Heart left ventricle (tissue), 16 donors: Measurements from ENCODE around the gene SLC32A1. TPM values are rescaled to one million over a fixed set of nuclear protein-coding genes. Genes with fewer than 3 reads are reported as not detected.

Source experiments
- ATAC-seq, 4 donors: fragments of 200-7000 bp; cut with Tn5 transposase; one replicate each; pipeline ENCODE4 v1.9.1; 2020 to 2022; ENCODE audit warnings: moderate library complexity in 4 of 4, mild to moderate bottlenecking in 3 of 4, moderate number of reproducible peaks in 1 of 4
- DNase-seq, 5 donors: peaks; one replicate each; pipeline ENCODE4 v3.0.0-alpha.2; 2020
- H3K27ac ChIP-seq, 12 donors: fragments of 200-600 bp; sonication (generic) in 4 of 12; one replicate each; pipeline versions ENCODE4 v1.5.0 to v1.8.0; 2016 to 2022; ENCODE audit warnings: mild to moderate bottlenecking in 2 of 12
- H3K27me3 ChIP-seq, 9 donors: fragments of 200-600 bp; sonication (generic) in 2 of 9; one replicate each; pipeline versions ENCODE4 v1.5.1 to v1.8.0; 2016 to 2022; ENCODE audit warnings: mild to moderate bottlenecking in 3 of 9
- H3K36me3 ChIP-seq, 9 donors: fragments of 200-600 bp; sonication (generic) in 2 of 9; one replicate each; pipeline versions ENCODE4 v1.5.0 to v1.8.0; 2018 to 2022; ENCODE audit warnings: mild to moderate bottlenecking in 2 of 9
- H3K4me1 ChIP-seq, 12 donors: fragments of 200-600 bp; sonication (generic) in 4 of 12; one replicate each; pipeline versions ENCODE4 v1.5.0 to v1.8.0; 2016 to 2022; ENCODE audit warnings: mild to moderate bottlenecking in 3 of 12
- H3K4me3 ChIP-seq, 12 donors: fragments of 200-600 bp; sonication (generic) in 4 of 12; one replicate each; pipeline versions ENCODE4 v1.5.0 to v1.8.0; 2017 to 2022; ENCODE audit warnings: mild to moderate bottlenecking in 9 of 12, moderate library complexity in 4 of 12
- H3K9me3 ChIP-seq, 12 donors: fragments of 200-600 bp; sonication (generic) in 4 of 12; one replicate each; pipeline versions ENCODE4 v1.5.0 to v1.8.0; 2016 to 2022; ENCODE audit warnings: mild to moderate bottlenecking in 1 of 12
- CTCF ChIP-seq, 12 donors: fragments of 200-600 bp; sonication (generic) in 4 of 12; IDR thresholded peaks; one replicate each; pipeline versions ENCODE4 v1.5.0 to v1.8.0; 2018 to 2022; ENCODE audit warnings: antibody characterized with exemption in 12 of 12, mild to moderate bottlenecking in 5 of 12
- POLR2A ChIP-seq, 2 donors: fragments of 450-650 bp; IDR thresholded peaks; one replicate each; pipeline ENCODE4 v1.6.1; 2017; ENCODE audit warnings: antibody characterized with exemption in 2 of 2, mild to moderate bottlenecking in 2 of 2, moderate library complexity in 2 of 2
- WGBS, 4 donors: extraction: QIAGEN DNeasy Blood & Tissue Kit in 2 of 4; methylation state at CpG; one replicate each; pipeline versions ENCODE4 v1.1.5 to v1.1.7; 2013 to 2018; 5-methylcytosine and 5-hydroxymethylcytosine counted together
- intact Hi-C, 10 donors: fragments of 100-400 bp; cut with DNase I; formaldehyde crosslinking; loops; one replicate each; pipeline versions ENCODE4 v1.11.1 to v1.14.2; 2022
- polyA plus RNA-seq, 2 donors: library from polyadenylated mRNA; stranded (reverse); fragments of 200-250 nt; gene quantifications; one replicate each; pipeline ENCODE4 v1.2.3, GENCODE V29; 2013
- total RNA-seq, 9 donors: library from RNA; depleted of rRNA in 2 of 9; stranded (reverse); fragments of >200 nt in 2 of 9; fragmentation: NEBNext Ultra II Directional in 3 of 9; extraction: Animal tissue kit (Norgen Biotek cat#: 25700) in 3 of 9; gene quantifications; one replicate each; pipeline versions ENCODE4 v1.1.0 to v1.2.4, GENCODE V29; 2016 to 2023
- donor health status: ischemic (EF 13 %, LVEDD 7.1; RV severe dilation, severe dysfunction).
- donor health status: healthy with polysubstance abuse.
- donor health status: DM: no; HTN: yes; CAD: no.
- donor health status: DM: no; HTN: no; CAD: no.
- donor health status: ischemic (EF 25% LVEDD 6.9; RV normal size, moderate dysfunction).
- donor health status: ischemic (EF 25% LVEDD 5.7; RV mildly dilated, moderate dysfunction).
- donor health status: healthy.
- donor health status: DM: yes; HTN: yes; CAD: no.
- donor health status: ischemic (EF 35%, LVEDD 5.7; RV mildly dilated, moderate dysfunction).
- donor health status: nonischemic (EF 11% LVEDD 7.7; RV severe dilation, severe dysfunction).
- donor health status: DM: yes; HTN: yes; CAD: no.
- donor health status: PGD.
- donor health status: ischemic (EF 29% LVEDD 5.4; RV normal size, mild dysfunction).
- donor health status: nonischemic (EF 23%, LVEDD 6.1; RV moderate dilation, normal function).

SLC32A1 gene
- total and polyA plus RNA-seq, 11 donors = not detected

GRCh38 chr20:38680500-38681306 lies 43.6 kb upstream of the SLC32A1 start:
- Histone ChIP-seq H3K36me3 (no peaks in the 10 kb centered on the region), H3K4me3 (no peak overlapping the region), H3K9me3 (no peaks in the 10 kb centered on the region), H3K27me3 (peaks cover 0 to 34% (median 4%) of the 10 kb centered on the region in 9 donors), H3K27ac (no peak overlapping the region), H3K4me1 (no peaks in the 10 kb centered on the region)
- peak in 1 of 5 donors; percentile 16 for DNase-seq
- peak in 2 of 4 donors; percentile 59 to 65 for ATAC-seq
- intact Hi-C loops = no loop called here
- TF ChIP-seq POLR2A (IDR thresholded peaks at IDR 0.05) = no peak
- no peak for TF ChIP-seq CTCF (IDR thresholded peaks at IDR 0.05)
- WGBS, 4 donors = 40 to 47% (median 42%) methylated on average over 9 of the region's 9 CpGs

DNA sequence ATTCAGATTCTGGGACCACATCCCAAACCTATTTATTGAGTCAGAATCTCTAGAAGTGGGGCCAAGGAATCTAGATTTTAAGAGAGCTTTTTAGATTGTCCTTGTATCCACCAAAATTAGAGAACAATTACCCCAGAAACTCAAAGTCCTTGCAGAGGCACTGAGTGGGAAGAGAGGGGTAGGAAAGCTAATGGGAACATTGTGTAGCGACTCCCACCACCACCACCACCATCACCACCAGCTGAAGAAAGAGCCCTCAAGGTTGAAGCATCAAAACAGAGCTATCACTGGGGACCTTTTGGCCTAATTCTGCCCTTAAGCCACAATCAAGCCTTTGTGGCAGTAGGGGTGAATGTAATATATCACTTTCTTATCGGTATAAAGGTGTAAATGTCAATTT lies 39.0 kb upstream of the SLC32A1 start:
- Histone ChIP-seq H3K27ac (no peak overlapping the region), H3K9me3 (no peaks in the 10 kb centered on the region), H3K36me3 (no peaks in the 10 kb centered on the region), H3K4me3 (no peak overlapping the region), H3K4me1 (no peaks in the 10 kb centered on the region), H3K27me3 (peaks cover 0 to 49% (median 4%) of the 10 kb centered on the region in 9 donors)
- ATAC-seq (no peak), DNase-seq (no peak)
- 63 to 87% (median 69%) methylated on average over 2 of the region's 2 CpGs for WGBS, 4 donors
- intact Hi-C loops = no loop called here
- TF ChIP-seq CTCF (IDR thresholded peaks at IDR 0.05) = no peak
- no peak for TF ChIP-seq POLR2A (IDR thresholded peaks at IDR 0.05)

- Histone ChIP-seq H3K36me3 (no peaks in the 10 kb centered on the region), H3K27me3 (peaks cover 0 to 49% (median 4%) of the 10 kb centered on the region in 9 donors), H3K4me3 (no peak overlapping the region), H3K4me1 (no peaks in the 10 kb centered on the region), H3K27ac (no peak overlapping the region), H3K9me3 (no peaks in the 10 kb centered on the region)
- no peak for ATAC-seq
- WGBS, 4 donors = 11 to 13% (median 12%) methylated on average over 14 of the region's 14 CpGs
- peak in 3 of 5 donors; percentile 17 to 44 (median 29) for DNase-seq
- intact Hi-C loops = no loop called here
- TF ChIP-seq POLR2A (IDR thresholded peaks at IDR 0.05) (no peak), CTCF (IDR thresholded peaks at IDR 0.05) (no peak)
Observed at GRCh38 chr20:38685853-38686473, 38.3 kb upstream of the SLC32A1 start.
